H1 (cell line): ENCODE data around the gene DCUN1D2. TPM values are rescaled to one million over a fixed set of nuclear protein-coding genes. Genes with fewer than 3 reads are reported as not detected.

Experiments used
- CTCF ChIA-PET: fragments of 300-600 bp; sonication (Branson Sonifier 250); formaldehyde crosslinking; loops from one replicate; lab custom pipeline; 2021; ENCODE audit not compliant: partially characterized antibody; lab: Charles Lee
- POLR2A ChIA-PET: fragments of 300-600 bp; sonication (Branson Sonifier 250); formaldehyde crosslinking; loops from one replicate; lab custom pipeline; 2021; ENCODE audit warnings: inconsistent platforms; ENCODE audit not compliant: partially characterized antibody; lab: Charles Lee
- DNase-seq, 2 experiments: peaks; one replicate each; pipeline versions ENCODE4 v3.0.0 to v3.0.0-alpha.2; 2010 to 2022; ENCODE audit warnings: low spot score in 2 of 2, low read depth in 1 of 2, mixed read lengths in 1 of 2
- FAIRE-seq: peaks from 2 replicates; lab custom pipeline; 2011; peaks lifted over from hg19 to GRCh38; lab: Jason Lieb, UNC
- H2AFZ ChIP-seq: 2 replicates; pipeline ENCODE4 v1.8.1; 2012; ENCODE audit warnings: low read length, inconsistent platforms
- H2AK5ac ChIP-seq: 2 replicates; pipeline ENCODE4 v1.6.1; 2013; ENCODE audit warnings: low read depth, low read length
- H2BK120ac ChIP-seq: replicated peaks from 2 replicates; pipeline ENCODE3; 2013; ENCODE audit warnings: low read depth, low read length, inconsistent platforms
- H2BK12ac ChIP-seq: 2 replicates; pipeline ENCODE4 v1.6.1; 2013; ENCODE audit warnings: low read depth, low read length
- H2BK15ac ChIP-seq: 2 replicates; pipeline ENCODE4 v1.6.1; 2013; ENCODE audit warnings: low read length
- H2BK20ac ChIP-seq: 2 replicates; pipeline ENCODE4 v1.6.1; 2013; ENCODE audit warnings: low read length
- H2BK5ac ChIP-seq: 2 replicates; pipeline ENCODE4 v1.6.1; 2013; ENCODE audit warnings: low read depth, low read length
- H3K14ac ChIP-seq: 2 replicates; pipeline ENCODE4 v1.6.1; 2013; ENCODE audit warnings: inconsistent platforms; ENCODE audit not compliant: insufficient read length
- H3K18ac ChIP-seq: 2 replicates; pipeline ENCODE4 v1.6.1; 2013; ENCODE audit warnings: low read length; ENCODE audit errors: extremely low read depth
- H3K23ac ChIP-seq: 2 replicates; pipeline ENCODE4 v1.6.1; 2013; ENCODE audit warnings: inconsistent platforms; ENCODE audit not compliant: insufficient read length
- H3K23me2 ChIP-seq: 2 replicates; pipeline ENCODE4 v1.6.1; 2013; ENCODE audit warnings: low read depth, low read length
- H3K27ac ChIP-seq: 2 replicates; pipeline ENCODE4 v1.6.1; 2011; ENCODE audit warnings: low read depth, low read length, inconsistent platforms
- H3K27me3 ChIP-seq, 4 experiments: replicated peaks in 1 of 4; 1 replicate in 1 of 4; 2 replicates in 3 of 4; pipeline versions ENCODE4 v1.6.1 to v1.8.1; 2011 to 2013; ENCODE audit warnings: low read length in 3 of 4, mild to moderate bottlenecking in 3 of 4, inconsistent platforms in 2 of 4, mixed read lengths in 2 of 4, moderate library complexity in 1 of 4; ENCODE audit not compliant: control insufficient read depth in 3 of 4, insufficient read depth in 3 of 4; ENCODE audit errors: extremely low read depth in 1 of 4
- H3K36me3 ChIP-seq, 4 experiments: 2 replicates each; pipeline versions ENCODE4 v1.6.1 to v1.8.1; 2011 to 2013; ENCODE audit warnings: mild to moderate bottlenecking in 4 of 4, low read length in 3 of 4, moderate library complexity in 2 of 4, control low read depth in 1 of 4, inconsistent platforms in 1 of 4; ENCODE audit not compliant: insufficient read depth in 4 of 4, control insufficient read depth in 2 of 4
- H3K4ac ChIP-seq: replicated peaks from 2 replicates; pipeline ENCODE3; 2013; ENCODE audit warnings: low read length, low read depth, mixed read lengths, inconsistent platforms; ENCODE audit not compliant: insufficient read length
- H3K4me1 ChIP-seq, 4 experiments: replicated peaks in 1 of 4; 1 replicate in 1 of 4; 2 replicates in 3 of 4; pipeline versions ENCODE4 v1.6.1 to v1.8.1; 2011 to 2013; ENCODE audit warnings: low read length in 3 of 4, inconsistent platforms in 2 of 4, mixed read lengths in 1 of 4; ENCODE audit not compliant: insufficient read depth in 4 of 4, control insufficient read depth in 3 of 4
- H3K4me2 ChIP-seq, 2 experiments: 2 replicates each; pipeline versions ENCODE4 v1.6.1 to v1.8.1; 2011 to 2013; ENCODE audit warnings: low read depth in 2 of 2, low read length in 2 of 2, control low read depth in 1 of 2, inconsistent platforms in 1 of 2, mild to moderate bottlenecking in 1 of 2; ENCODE audit not compliant: insufficient read depth in 1 of 2
- H3K4me3 ChIP-seq, 4 experiments: fragments of 200-600, 300-600 bp in 1 of 4; sonication (generic), shearing (Covaris generic), sonication (Bioruptor Twin) in 1 of 4; 2 replicates each; pipeline versions ENCODE4 v1.5.1 to v1.8.1; 2011 to 2016; ENCODE audit warnings: low read length in 4 of 4, low read depth in 3 of 4, control low read depth in 2 of 4, inconsistent platforms in 2 of 4, mild to moderate bottlenecking in 2 of 4, mixed read lengths in 1 of 4, moderate library complexity in 1 of 4; ENCODE audit not compliant: insufficient read depth in 2 of 4; ENCODE audit errors: extremely low read depth in 1 of 4
- H3K56ac ChIP-seq: replicated peaks from 2 replicates; pipeline ENCODE3; 2013; ENCODE audit warnings: low read depth, mild to moderate bottlenecking, mixed read lengths, low read length, inconsistent platforms; ENCODE audit not compliant: insufficient read length
- H3K79me1 ChIP-seq: 2 replicates; pipeline ENCODE4 v1.6.1; 2013; ENCODE audit warnings: low read depth, low read length, control low read depth
- H3K79me2 ChIP-seq, 2 experiments: 2 replicates each; pipeline versions ENCODE4 v1.6.1 to v1.8.1; 2012 to 2013; ENCODE audit warnings: low read length in 2 of 2, mild to moderate bottlenecking in 2 of 2, inconsistent platforms in 1 of 2; ENCODE audit not compliant: insufficient read depth in 2 of 2, control insufficient read depth in 1 of 2
- H3K9ac ChIP-seq, 4 experiments: replicated peaks in 1 of 4; 1 replicate in 1 of 4; 2 replicates in 3 of 4; pipeline versions ENCODE4 v1.6.1 to v1.8.1; 2011 to 2013; ENCODE audit warnings: low read depth in 3 of 4, low read length in 3 of 4, control low read depth in 2 of 4, mild to moderate bottlenecking in 2 of 4, moderate library complexity in 2 of 4, inconsistent platforms in 1 of 4; ENCODE audit errors: extremely low read depth in 1 of 4
- H3K9me3 ChIP-seq, 2 experiments: 2 replicates each; pipeline versions ENCODE4 v1.6.1 to v1.8.1; 2012 to 2013; ENCODE audit warnings: mild to moderate bottlenecking in 2 of 2, moderate library complexity in 2 of 2, control low read depth in 1 of 2, inconsistent platforms in 1 of 2, low read depth in 1 of 2, low read length in 1 of 2, mixed read lengths in 1 of 2; ENCODE audit not compliant: insufficient read depth in 2 of 2
- H4K20me1 ChIP-seq, 2 experiments: replicated peaks in 1 of 2; 2 replicates each; pipeline versions ENCODE3 to v1.8.1; 2011 to 2013; ENCODE audit warnings: inconsistent platforms in 2 of 2, low read length in 2 of 2, mild to moderate bottlenecking in 1 of 2; ENCODE audit not compliant: insufficient read depth in 2 of 2, control insufficient read depth in 1 of 2
- H4K5ac ChIP-seq: 2 replicates; pipeline ENCODE4 v1.6.1; 2013; ENCODE audit warnings: low read length, low read depth, mixed read lengths, inconsistent platforms; ENCODE audit not compliant: insufficient read length
- H4K8ac ChIP-seq: 2 replicates; pipeline ENCODE4 v1.8.0; 2013; ENCODE audit warnings: mild to moderate bottlenecking, moderate library complexity, low read length, inconsistent platforms; ENCODE audit not compliant: insufficient read depth; ENCODE audit errors: extremely low read depth
- H4K91ac ChIP-seq: replicated peaks from 2 replicates; pipeline ENCODE3; 2013; ENCODE audit warnings: low read length, mixed read lengths, inconsistent platforms; ENCODE audit not compliant: insufficient read length
- CTCF ChIP-seq, 3 experiments: IDR thresholded peaks; 1 replicate in 2 of 3; 2 replicates in 1 of 3; pipeline versions ENCODE4 v1.5.1 to v1.6.1; 2011; ENCODE audit warnings: low read length in 3 of 3, mild to moderate bottlenecking in 3 of 3, inconsistent platforms in 2 of 3, low read depth in 1 of 3, moderate library complexity in 1 of 3; ENCODE audit not compliant: insufficient read depth in 1 of 3; ENCODE audit errors: control extremely low read depth in 1 of 3
- WGBS, 2 experiments: shearing (Covaris generic) in 1 of 2; methylation state at CpG; one replicate each; pipeline versions ENCODE4 v1.1.6 to v1.1.7; 2013 to 2015; ENCODE audit warnings: low lambda C conversion rate in 2 of 2, mixed read lengths in 2 of 2, inconsistent platforms in 1 of 2, low coverage in 1 of 2, missing lambda C conversion rate in 1 of 2; ENCODE audit not compliant: insufficient replicate concordance in 2 of 2, insufficient coverage in 1 of 2, insufficient read length in 1 of 2; ENCODE audit errors: extremely low coverage in 1 of 2, missing lambda C conversion rate in 1 of 2; 5-methylcytosine and 5-hydroxymethylcytosine counted together
- polyA plus RNA-seq, 7 experiments: library from polyadenylated mRNA; depleted of rRNA in 3 of 7; stranded (reverse) in 5 of 7; unstranded in 2 of 7; fragments of >200 nt in 5 of 7; fragments of 200-250 nt in 2 of 7; gene quantifications; 1 replicate in 5 of 7; 2 replicates in 1 of 7; 4 replicates in 1 of 7; pipeline versions ENCODE4 v1.2.1 to v1.2.3, GENCODE V29; 2011 to 2013; ENCODE audit warnings: missing spikeins in 2 of 7, mixed read lengths in 2 of 7
- total RNA-seq: library from RNA; stranded (reverse); fragmentation: NEBNext Ultra II Directional; extraction: Animal tissue kit (Norgen Biotek cat#: 25700); gene quantifications from 2 replicates; pipeline ENCODE4 v1.2.1, GENCODE V29; 2021

DCUN1D2 gene
- total and polyA plus RNA-seq, 2 of the 8 experiments (the other 6 are each of a cell fraction or from before 2014, with no cell fraction given) = 19.5 to 35.3 TPM

- Histone ChIP-seq H3K4me1 (peaks cover 0 to 5% (median 0%) of the 10 kb centered on the region in 4 experiments; a peak in 2 of 7 replicates), H2BK5ac (no peak overlapping the region; the same call in 1 of the 2 replicates), H3K27ac (no peak overlapping the region), H3K23me2 (no peaks in the 10 kb centered on the region), H2AK5ac (no peak overlapping the region), H3K4me3 (no peak overlapping the region), H3K9me3 (peaks cover 0 to 3% of the 10 kb centered on the region in 2 experiments; a peak in 2 of 4 replicates), H2BK120ac (no peak overlapping the region), H4K8ac (no peak overlapping the region), H2BK12ac (no peak overlapping the region), H4K20me1 (peaks cover 0 to 4% of the 10 kb centered on the region in 2 experiments), H2AFZ (no peak overlapping the region), H3K23ac (no peak overlapping the region), H3K9ac (no peak overlapping the region), H3K14ac (no peak overlapping the region), H3K79me1 (no peaks in the 10 kb centered on the region), H4K91ac (no peak overlapping the region), H3K18ac (no peak overlapping the region), H4K5ac (no peak overlapping the region), H3K27me3 (no peaks in the 10 kb centered on the region), H2BK15ac (no peak overlapping the region), H3K56ac (no peak overlapping the region), H3K4ac (no peak overlapping the region), H3K36me3 (no peaks in the 10 kb centered on the region; a peak in 2 of 8 replicates), H2BK20ac (no peak overlapping the region), H3K4me2 (no peak overlapping the region), H3K79me2 (no peaks in the 10 kb centered on the region)
- 98% methylated on average over 6 of the region's 6 CpGs; no CpG with 5 or more reads in 1 of the 2 experiments for WGBS, 2 experiments
- DNase-seq (no peak), FAIRE-seq (no peak)
- POLR2A ChIA-PET = no interaction called here
- CTCF ChIA-PET = interaction anchor here (0.7 kb wide), 1 partner anchor 383 kb away, joined by 3 read pairs; no protein-coding TSS in a partner anchor
- TF ChIP-seq CTCF (IDR thresholded peaks at IDR 0.05; ENCODE audit: control extremely low read depth in 1 of 3, insufficient read depth in 1 of 3, low read depth in 1 of 3, low read length in 3 of 3) = no peak
Observed at GRCh38 chr13:113447596-113447995, 42.9 kb downstream of the DCUN1D2 start.
